T follicular helper cell (primary cell): ENCODE data around the gene TFIP11.

Experiments used
- DNase-seq: peaks from one replicate; pipeline ENCODE4 v3.0.0-alpha.2; 2020; ENCODE audit warnings: low read depth
- total RNA-seq, 2 experiments: gene quantifications; one replicate each; lab custom pipeline; 2026; lab: John Stamatoyannopoulos, UW

TFIP11 gene
- 104 to 119 reads per million in 2 experiments for total RNA-seq

- DNase-seq, result peak; percentile 85
These were observed at the start of gene TFIP11 for GRCh38 chr22:26512149-26512793. TSS of gene TFIP11 (minus strand) at chr22:26512473. CDS start at chr22:26510272, 2,201 bp downstream.

- no peak for DNase-seq
These were observed 49.6 kb upstream of the TFIP11 start for GRCh38 chr22:26561756-26562417.

- DNase-seq, result no peak
These were observed 47.8 kb upstream of the TFIP11 start for GRCh38 chr22:26559961-26560575.

GRCh38 chr22:26558248-26558895, 46.1 kb upstream of the TFIP11 start:
- no peak for DNase-seq

GRCh38 chr22:26556904-26557303, 44.6 kb upstream of the TFIP11 start:
- DNase-seq, result no peak

- no peak for DNase-seq
These were observed 43.2 kb upstream of the TFIP11 start for GRCh38 chr22:26555478-26555877.

GRCh38 chr22:26554956-26555355, 42.7 kb upstream of the TFIP11 start:
- no peak for DNase-seq

GRCh38 chr22:26553056-26553752, 40.9 kb upstream of the TFIP11 start:
- DNase-seq, result no peak

- DNase-seq, result no peak
These were observed 40.2 kb upstream of the TFIP11 start for GRCh38 chr22:26552466-26552865.

GRCh38 chr22:26551568-26551967, 39.3 kb upstream of the TFIP11 start:
- no peak for DNase-seq

GRCh38 chr22:26550498-26551033, 38.3 kb upstream of the TFIP11 start:
- DNase-seq, result no peak

- no peak for DNase-seq
These were observed 37.7 kb upstream of the TFIP11 start for GRCh38 chr22:26549902-26550497.

GRCh38 chr22:26548984-26549383, 36.7 kb upstream of the TFIP11 start:
- DNase-seq, result no peak

- DNase-seq, result no peak
These were observed 36.0 kb upstream of the TFIP11 start for GRCh38 chr22:26548303-26548702.

- no peak for DNase-seq
These were observed 35.6 kb upstream of the TFIP11 start for GRCh38 chr22:26547837-26548236.

- no peak for DNase-seq
These were observed 35.2 kb upstream of the TFIP11 start for GRCh38 chr22:26547426-26547825.

- DNase-seq, result no peak
These were observed 34.0 kb upstream of the TFIP11 start for GRCh38 chr22:26546282-26546681.

- no peak for DNase-seq
These were observed 33.6 kb upstream of the TFIP11 start for GRCh38 chr22:26545827-26546226.

- DNase-seq, result no peak
These were observed 33.1 kb upstream of the TFIP11 start for GRCh38 chr22:26545385-26545784.

- DNase-seq, result no peak
These were observed 32.2 kb upstream of the TFIP11 start for GRCh38 chr22:26544489-26544888.

GRCh38 chr22:26542831-26543230, 30.6 kb upstream of the TFIP11 start:
- no peak for DNase-seq
